WTC11 (cell line): ENCODE measurements around the gene ALDOB. TPM values are rescaled to one million over a fixed set of nuclear protein-coding genes. Genes with fewer than 3 reads are reported as not detected.

ENCODE experiments used
- ATAC-seq: fragments of 200-7000 bp; cut with Tn5 transposase; 2 replicates; pipeline ENCODE4 v1.10.0; 2021; ENCODE audit warnings: mild to moderate bottlenecking, moderate library complexity
- Bru-seq: library from RNA; stranded (reverse); fragments of 400-500 nt; gene quantifications from one replicate; lab custom pipeline; 2021; lab: Mats Ljungman, UMichigan
- CTCF ChIA-PET: fragments of 300-600 bp; sonication (Branson Sonifier 250); formaldehyde crosslinking; loops from one replicate; lab custom pipeline; 2021; ENCODE audit warnings: antibody characterized with exemption; lab: Charles Lee
- POLR2A ChIA-PET: fragments of 350-600 bp; sonication (Branson Sonifier 250); formaldehyde crosslinking; loops from one replicate; lab custom pipeline; 2021; ENCODE audit warnings: antibody characterized with exemption; lab: Charles Lee
- DNase-seq: peaks from one replicate; pipeline ENCODE4 v3.0.0; 2021; ENCODE audit warnings: low spot score
- H3K27ac Mint-ChIP-seq: 2 replicates; pipeline ENCODE4 v1.8.0; 2021; ENCODE audit warnings: mixed read lengths
- H3K27me3 Mint-ChIP-seq: 2 replicates; pipeline ENCODE4 v1.8.0; 2021; ENCODE audit warnings: low read depth, mild to moderate bottlenecking, moderate library complexity, mixed read lengths
- H3K36me3 Mint-ChIP-seq: 2 replicates; pipeline ENCODE4 v1.8.0; 2021; ENCODE audit warnings: mixed read lengths
- H3K4me1 Mint-ChIP-seq: 2 replicates; pipeline ENCODE4 v1.8.0; 2022; ENCODE audit warnings: mixed read lengths
- H3K4me3 Mint-ChIP-seq: 2 replicates; pipeline ENCODE4 v1.8.0; 2021; ENCODE audit warnings: mild to moderate bottlenecking, moderate library complexity, mixed read lengths
- H3K9me3 Mint-ChIP-seq: 2 replicates; pipeline ENCODE4 v1.8.0; 2021; ENCODE audit warnings: mixed read lengths
- E2F4 ChIP-seq: sonication (generic); formaldehyde crosslinking; IDR thresholded peaks from 2 replicates; pipeline ENCODE4 v1.8.1; 2022; ENCODE audit warnings: low read depth, mild to moderate bottlenecking, moderate library complexity, missing genetic modification reagents, borderline replicate concordance
- ETV6 ChIP-seq: sonication (generic); formaldehyde crosslinking; IDR thresholded peaks from 2 replicates; pipeline ENCODE4 v1.8.1; 2022; ENCODE audit warnings: mild to moderate bottlenecking, missing genetic modification reagents
- FOXP4 ChIP-seq: sonication (generic); formaldehyde crosslinking; IDR thresholded peaks from 2 replicates; pipeline ENCODE4 v1.8.0; 2022; ENCODE audit warnings: mild to moderate bottlenecking, missing genetic modification reagents
- GRHL2 ChIP-seq: fragments of 250-450 bp; sonication (Bioruptor Pico); IDR thresholded peaks from 2 replicates; pipeline ENCODE4 v1.8.0; 2022; ENCODE audit warnings: mild to moderate bottlenecking, moderate library complexity; ENCODE audit not compliant: insufficient replicate concordance, severe bottlenecking
- GTF2I ChIP-seq: fragments of 250-450 bp; sonication (Bioruptor Pico); conservative IDR thresholded peaks from 2 replicates; pipeline ENCODE4 v1.4.0; 2021; ENCODE audit warnings: mild to moderate bottlenecking
- JAZF1 ChIP-seq: fragments of 250-450 bp; sonication (Bioruptor Pico); IDR thresholded peaks from 2 replicates; pipeline ENCODE4 v1.9.0; 2021; ENCODE audit warnings: moderate library complexity, mild to moderate bottlenecking, inconsistent platforms
- MLX ChIP-seq: sonication (generic); formaldehyde crosslinking; IDR thresholded peaks from 2 replicates; pipeline ENCODE4 v1.8.1; 2023; ENCODE audit warnings: mild to moderate bottlenecking, missing genetic modification reagents, moderate library complexity
- NFE2L1 ChIP-seq: sonication (generic); formaldehyde crosslinking; IDR thresholded peaks from 2 replicates; pipeline ENCODE4 v1.8.1; 2023; ENCODE audit warnings: missing genetic modification reagents
- NFYB ChIP-seq: sonication (generic); formaldehyde crosslinking; conservative IDR thresholded peaks from 2 replicates; pipeline ENCODE4 v1.8.0; 2022; ENCODE audit warnings: low read depth, missing genetic modification reagents
- PREB ChIP-seq: sonication (generic); formaldehyde crosslinking; IDR thresholded peaks from 2 replicates; pipeline ENCODE4 v1.8.1; 2022; ENCODE audit warnings: mild to moderate bottlenecking, missing genetic modification reagents, moderate library complexity, borderline replicate concordance
- PRRX2 ChIP-seq: fragments of 250-450 bp; sonication (Bioruptor Pico); IDR thresholded peaks from 2 replicates; pipeline ENCODE4 v1.8.0; 2021; ENCODE audit warnings: mild to moderate bottlenecking
- RORB ChIP-seq: fragments of 250-450 bp; sonication (Bioruptor Pico); IDR thresholded peaks from 2 replicates; pipeline ENCODE4 v1.9.0; 2021; ENCODE audit warnings: mild to moderate bottlenecking
- SP1 ChIP-seq: sonication (generic); formaldehyde crosslinking; conservative IDR thresholded peaks from 2 replicates; pipeline ENCODE4 v1.8.1; 2022; ENCODE audit warnings: missing genetic modification reagents
- ZMAT4 ChIP-seq: fragments of 250-450 bp; sonication (Bioruptor Pico); IDR thresholded peaks from 2 replicates; pipeline ENCODE4 v1.9.0; 2021; ENCODE audit warnings: mild to moderate bottlenecking
- ZNF281 ChIP-seq: sonication (generic); formaldehyde crosslinking; IDR thresholded peaks from 2 replicates; pipeline ENCODE4 v1.8.0; 2023; ENCODE audit warnings: mild to moderate bottlenecking, missing genetic modification reagents
- ZNF416 ChIP-seq: fragments of 250-450 bp; sonication (Bioruptor Pico); IDR thresholded peaks from 2 replicates; pipeline ENCODE4 v1.9.0; 2021; ENCODE audit warnings: mild to moderate bottlenecking, inconsistent platforms
- ZNF423 ChIP-seq: fragments of 250-450 bp; sonication (Bioruptor Pico); IDR thresholded peaks from 2 replicates; pipeline ENCODE4 v2.1.2; 2022; ENCODE audit warnings: mild to moderate bottlenecking, moderate library complexity
- ZNF425 ChIP-seq: fragments of 250-450 bp; sonication (Bioruptor Pico); conservative IDR thresholded peaks from 2 replicates; pipeline ENCODE4 v1.9.0; 2021; ENCODE audit warnings: mild to moderate bottlenecking
- long read RNA-seq, 3 experiments: library from RNA in 1 of 3; library from capped mRNA in 1 of 3; library from polyadenylated mRNA in 1 of 3; unstranded in 2 of 3; stranded (forward) in 1 of 3; transcript quantifications; one replicate each; pipeline ENCODE4 v2.0.0, GENCODE V29; 2021
- total RNA-seq: library from RNA; stranded (reverse); gene quantifications from 3 replicates; pipeline ENCODE4 v1.2.3, GENCODE V29; 2021

Gene ALDOB
- total RNA-seq (0.85 to 1.5 TPM (median 0.94 TPM) in 3 replicates), Bru-seq, nascent RNA (percentile 2 among the genes with signal in this experiment)
- long read RNA-seq, experiment 1, result 0 reads
- long read RNA-seq, experiment 2, result 0 reads
- long read RNA-seq, experiment 3, result 0 reads

GRCh38 chr9:101435601-101436079, at the start of gene ALDOB:
TSS of gene ALDOB (minus strand) at chr9:101435774. CDS start at chr9:101430887, 4,887 bp downstream.
- Mint-ChIP-seq H3K4me1 (no peaks in the 10 kb centered on the region), H3K36me3 (no peaks in the 10 kb centered on the region), H3K4me3 (no peak within 1 kb of the TSS), H3K27me3 (no peaks in the 10 kb centered on the region; the same call in 1 of the 2 replicates), H3K27ac (no peak within 1 kb of the TSS), H3K9me3 (no peaks in the 10 kb centered on the region)
- POLR2A ChIA-PET, result no interaction called here
- TF ChIP-seq NFE2L1 (no peak), PRRX2 (CRISPR knock-in tag) (no peak), FOXP4 (no peak), MLX (CRISPR knock-in tag) (no peak), ZNF281 (no peak), GTF2I (no peak), SP1 (CRISPR knock-in tag) (no peak), GRHL2 (CRISPR knock-in tag) (no peak), ZNF425 (CRISPR knock-in tag) (no peak), ZNF416 (CRISPR knock-in tag) (no peak), RORB (CRISPR knock-in tag) (no peak), ETV6 (CRISPR knock-in tag) (no peak)
- CTCF ChIA-PET, result interaction anchor here (1.5 kb wide), 1 partner anchor 13 kb away, joined by 6 read pairs; no protein-coding TSS in a partner anchor
- DNase-seq, result no peak
- ATAC-seq, result no peak

- H3K4me3 Mint-ChIP-seq, result no peak overlapping the region; the same call in 1 of the 2 replicates
- H3K27ac Mint-ChIP-seq, result no peak overlapping the region
- no peak for DNase-seq
- ChIA-PET CTCF (interaction anchor here (2.3 to 3.8 kb wide), 2 partner anchors 19 to 35 kb away, joined by 7 to 20 read pairs; no protein-coding TSS in a partner anchor), POLR2A (no interaction called here)
- no peaks in the 10 kb centered on the region for H3K9me3 Mint-ChIP-seq
- peaks cover 6% of the 10 kb centered on the region for H3K27me3 Mint-ChIP-seq
- no peaks in the 10 kb centered on the region for H3K36me3 Mint-ChIP-seq
- peaks cover 36% of the 10 kb centered on the region for H3K4me1 Mint-ChIP-seq
- ATAC-seq, result no peak
- TF ChIP-seq RORB (CRISPR knock-in tag) (no peak), E2F4 (no peak), NFYB (CRISPR knock-in tag) (no peak), ZMAT4 (no peak), JAZF1 (CRISPR knock-in tag) (no peak), ZNF423 (CRISPR knock-in tag) (no peak), PREB (CRISPR knock-in tag) (no peak), ZNF425 (CRISPR knock-in tag) (no peak)
These were observed 48.5 kb upstream of the ALDOB start for GRCh38 chr9:101484046-101484445.
